Transverse colon (tissue), 4 donors: ENCODE data around the gene ARL15.

Source experiments
- POLR2A ChIP-seq: fragments of 450-650 bp; IDR thresholded peaks from one replicate; pipeline ENCODE4 v1.6.1; 2016; ENCODE audit warnings: antibody characterized with exemption, mild to moderate bottlenecking, moderate library complexity
- POLR2AphosphoS5 ChIP-seq, 3 donors: sonication (generic); formaldehyde crosslinking; IDR thresholded peaks; one replicate each; pipeline ENCODE4 v1.6.1; 2016; ENCODE audit warnings: antibody characterized with exemption in 3 of 3
- TF ChIP-seq, protein P1 (sequence below), 5 experiments: fragments of 200-600 bp in 3 of 5; fragments of 450-650 bp in 2 of 5; sonication (generic) in 3 of 5; IDR thresholded peaks; 1 replicate in 2 of 5; 2 replicates in 3 of 5; pipeline ENCODE4 v1.5.1; 2016 to 2017; ENCODE audit warnings: antibody characterized with exemption in 5 of 5, inconsistent platforms in 3 of 5, mild to moderate bottlenecking in 2 of 5, moderate library complexity in 1 of 5

DNA sequence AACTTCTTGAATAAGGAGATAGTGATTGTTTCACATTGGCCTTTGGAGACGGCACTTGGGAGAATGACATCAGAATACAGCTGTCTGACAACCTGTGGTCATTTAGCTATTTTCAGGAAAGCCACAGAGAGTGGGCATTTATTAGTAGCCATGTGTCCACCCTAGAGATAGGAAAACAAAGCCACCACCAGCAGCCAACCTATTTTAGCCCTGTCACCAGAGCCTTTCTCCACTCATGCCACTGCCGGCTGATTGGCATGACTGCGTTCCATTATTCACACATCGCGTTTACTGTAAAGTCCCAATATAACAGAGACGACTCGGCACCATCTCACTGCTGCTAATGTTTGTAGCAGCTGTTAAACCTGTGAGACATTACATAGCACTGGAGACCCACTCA, 419.9 kb downstream of the ARL15 start:
- TF ChIP-seq, protein P1, sequence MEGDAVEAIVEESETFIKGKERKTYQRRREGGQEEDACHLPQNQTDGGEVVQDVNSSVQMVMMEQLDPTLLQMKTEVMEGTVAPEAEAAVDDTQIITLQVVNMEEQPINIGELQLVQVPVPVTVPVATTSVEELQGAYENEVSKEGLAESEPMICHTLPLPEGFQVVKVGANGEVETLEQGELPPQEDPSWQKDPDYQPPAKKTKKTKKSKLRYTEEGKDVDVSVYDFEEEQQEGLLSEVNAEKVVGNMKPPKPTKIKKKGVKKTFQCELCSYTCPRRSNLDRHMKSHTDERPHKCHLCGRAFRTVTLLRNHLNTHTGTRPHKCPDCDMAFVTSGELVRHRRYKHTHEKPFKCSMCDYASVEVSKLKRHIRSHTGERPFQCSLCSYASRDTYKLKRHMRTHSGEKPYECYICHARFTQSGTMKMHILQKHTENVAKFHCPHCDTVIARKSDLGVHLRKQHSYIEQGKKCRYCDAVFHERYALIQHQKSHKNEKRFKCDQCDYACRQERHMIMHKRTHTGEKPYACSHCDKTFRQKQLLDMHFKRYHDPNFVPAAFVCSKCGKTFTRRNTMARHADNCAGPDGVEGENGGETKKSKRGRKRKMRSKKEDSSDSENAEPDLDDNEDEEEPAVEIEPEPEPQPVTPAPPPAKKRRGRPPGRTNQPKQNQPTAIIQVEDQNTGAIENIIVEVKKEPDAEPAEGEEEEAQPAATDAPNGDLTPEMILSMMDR (IDR thresholded peaks at IDR 0.05): no peak
- TF ChIP-seq POLR2AphosphoS5 (IDR thresholded peaks at IDR 0.05) (no peak), POLR2A (no peak)
